Measurements from ENCODE around the gene CXCR5. TPM values are rescaled to one million over a fixed set of nuclear protein-coding genes. Genes with fewer than 3 reads are reported as not detected.

Gene CXCR5
- total RNA-seq, 1 donor from 2014 or later = 5.1 TPM

- intact Hi-C loops (cut with micrococcal nuclease) = no loop called here
- Mint-ChIP-seq H3K9me3 (no peaks in the 10 kb centered on the region), H3K4me3 (no peak overlapping the region), H3K27me3 (ENCODE audit: insufficient read depth) (no peaks in the 10 kb centered on the region), H3K36me3 (ENCODE audit: low read depth) (peaks cover 22% of the 10 kb centered on the region), H3K27ac (no peak overlapping the region), H3K4me1 (ENCODE audit: low read depth) (no peaks in the 10 kb centered on the region)
- no peak for DNase-seq (ENCODE audit: low spot score)
Observed at GRCh38 chr11:118903204-118904015, 19.7 kb downstream of the CXCR5 start.

- peak; percentile 80 for DNase-seq (ENCODE audit: low spot score)
- Mint-ChIP-seq H3K4me3 (no peak overlapping the region), H3K27me3 (ENCODE audit: insufficient read depth) (no peaks in the 10 kb centered on the region), H3K27ac (peak overlapping the region; percentile 40), H3K4me1 (ENCODE audit: low read depth) (peaks cover 19% of the 10 kb centered on the region), H3K9me3 (no peaks in the 10 kb centered on the region), H3K36me3 (ENCODE audit: low read depth) (peaks cover 15% of the 10 kb centered on the region)
- intact Hi-C loops (cut with micrococcal nuclease) = loop anchor here (1.0 to 5.0 kb wide), 3 partner anchors 23 to 290 kb away; partner anchors contain the start of gene UPK2
Observed at GRCh38 chr11:118907051-118908042, 23.7 kb downstream of the CXCR5 start.

GRCh38 chr11:118908264-118908663, 24.6 kb downstream of the CXCR5 start:
- Mint-ChIP-seq H3K9me3 (no peaks in the 10 kb centered on the region), H3K27me3 (ENCODE audit: insufficient read depth) (no peaks in the 10 kb centered on the region), H3K36me3 (ENCODE audit: low read depth) (peaks cover 15% of the 10 kb centered on the region), H3K27ac (no peak overlapping the region), H3K4me3 (no peak overlapping the region), H3K4me1 (ENCODE audit: low read depth) (peaks cover 28% of the 10 kb centered on the region)
- DNase-seq (ENCODE audit: low spot score) = no peak
- intact Hi-C loops (cut with micrococcal nuclease) = loop anchor here (5.0 kb wide), 1 partner anchor 289 kb away; no protein-coding TSS in a partner anchor

- Mint-ChIP-seq H3K36me3 (ENCODE audit: low read depth) (peaks cover 15% of the 10 kb centered on the region), H3K4me3 (no peak overlapping the region), H3K27ac (no peak overlapping the region), H3K9me3 (no peaks in the 10 kb centered on the region), H3K4me1 (ENCODE audit: low read depth) (peaks cover 36% of the 10 kb centered on the region), H3K27me3 (ENCODE audit: insufficient read depth) (no peaks in the 10 kb centered on the region)
- intact Hi-C loops (cut with micrococcal nuclease) = loop anchor here (5.0 kb wide), 1 partner anchor 288 kb away; no protein-coding TSS in a partner anchor
- DNase-seq (ENCODE audit: low spot score) = no peak
Observed at GRCh38 chr11:118908901-118909618, 25.4 kb downstream of the CXCR5 start.

- peak overlapping the region; percentile 34 for H3K27ac Mint-ChIP-seq
- H3K4me3 Mint-ChIP-seq = no peak overlapping the region
- H3K27me3 Mint-ChIP-seq (ENCODE audit: insufficient read depth) = no peaks in the 10 kb centered on the region
- peaks cover 15% of the 10 kb centered on the region for H3K36me3 Mint-ChIP-seq (ENCODE audit: low read depth)
- no peaks in the 10 kb centered on the region for H3K9me3 Mint-ChIP-seq
- intact Hi-C loops (cut with micrococcal nuclease) = loop anchor here (5.0 kb wide), 2 partner anchors 88 to 288 kb away; partner anchors contain the start of gene CENATAC
- DNase-seq (ENCODE audit: low spot score) = no peak
- H3K4me1 Mint-ChIP-seq (ENCODE audit: low read depth) = peaks cover 43% of the 10 kb centered on the region
Observed at GRCh38 chr11:118909619-118910308, 26.1 kb downstream of the CXCR5 start.

GRCh38 chr11:118910309-118911112, 26.8 kb downstream of the CXCR5 start:
- no peak for DNase-seq (ENCODE audit: low spot score)
- Mint-ChIP-seq H3K27ac (peak overlapping the region; percentile 74), H3K9me3 (no peaks in the 10 kb centered on the region), H3K4me3 (peak overlapping the region; percentile 73), H3K36me3 (ENCODE audit: low read depth) (peaks cover 15% of the 10 kb centered on the region), H3K27me3 (ENCODE audit: insufficient read depth) (no peaks in the 10 kb centered on the region), H3K4me1 (ENCODE audit: low read depth) (peaks cover 51% of the 10 kb centered on the region)
- intact Hi-C loops (cut with micrococcal nuclease) = loop anchor here (5.0 kb wide), 1 partner anchor 87 kb away; the partner anchor contains the start of gene CENATAC

- Mint-ChIP-seq H3K27me3 (ENCODE audit: insufficient read depth) (no peaks in the 10 kb centered on the region), H3K27ac (peak overlapping the region; percentile 91), H3K4me3 (peak overlapping the region; percentile 73), H3K36me3 (ENCODE audit: low read depth) (peaks cover 15% of the 10 kb centered on the region), H3K4me1 (ENCODE audit: low read depth) (peaks cover 58% of the 10 kb centered on the region), H3K9me3 (no peaks in the 10 kb centered on the region)
- intact Hi-C loops (cut with micrococcal nuclease) = loop anchor here (5.0 kb wide), 1 partner anchor 86 kb away; the partner anchor contains the start of gene CENATAC
- DNase-seq (ENCODE audit: low spot score) = no peak
Observed at GRCh38 chr11:118911113-118911879, 27.6 kb downstream of the CXCR5 start.

- DNase-seq (ENCODE audit: low spot score) = peak; percentile 55
- H3K27ac Mint-ChIP-seq = peak overlapping the region; percentile 91
- intact Hi-C loops (cut with micrococcal nuclease) = loop anchor here (1.0 to 5.0 kb wide), 2 partner anchors 16 to 85 kb away; partner anchors contain the start of gene CENATAC
- no peaks in the 10 kb centered on the region for H3K9me3 Mint-ChIP-seq
- H3K36me3 Mint-ChIP-seq (ENCODE audit: low read depth) = peaks cover 8% of the 10 kb centered on the region
- H3K4me3 Mint-ChIP-seq = peak overlapping the region; percentile 70
- H3K27me3 Mint-ChIP-seq (ENCODE audit: insufficient read depth) = no peaks in the 10 kb centered on the region
- peaks cover 67% of the 10 kb centered on the region for H3K4me1 Mint-ChIP-seq (ENCODE audit: low read depth)
Observed at GRCh38 chr11:118911880-118912741, 28.4 kb downstream of the CXCR5 start.

- no peak for DNase-seq (ENCODE audit: low spot score)
- Mint-ChIP-seq H3K4me3 (peak overlapping the region; percentile 54), H3K27me3 (ENCODE audit: insufficient read depth) (no peaks in the 10 kb centered on the region), H3K4me1 (ENCODE audit: low read depth) (peaks cover 74% of the 10 kb centered on the region), H3K9me3 (no peaks in the 10 kb centered on the region), H3K36me3 (ENCODE audit: low read depth) (peaks cover 4% of the 10 kb centered on the region), H3K27ac (peak overlapping the region; percentile 91)
- intact Hi-C loops (cut with micrococcal nuclease) = loop anchor here (1.0 to 5.0 kb wide), 2 partner anchors 15 to 84 kb away; partner anchors contain the start of gene CENATAC
Observed at GRCh38 chr11:118912742-118913410, 29.2 kb downstream of the CXCR5 start.

Measured in activated T-helper 1 cell treated with anti-CD3 and anti-CD28 coated beads, Interleukin-12 subunit alpha, Interleukin-12 subunit beta, Interleukin-2, Interleukin-4 antibody, amounts not matched to agents 30 ng/mL and 10 ng/mL and 1 ng/mL, durations not matched to agents 14 hours and 24 hours and 36 hours (primary cell).